HepG2 (cell line): ENCODE measurements around the gene CARD8. TPM values are rescaled to one million over a fixed set of nuclear protein-coding genes. Genes with fewer than 3 reads are reported as not detected.

Experiments used
- ATAC-seq: fragments of 200-7000 bp; cut with Tn5 transposase; 3 replicates; pipeline ENCODE4 v1.9.1; 2020; ENCODE audit warnings: mild to moderate bottlenecking, moderate library complexity
- BruUV-seq: library from RNA; stranded (reverse); fragments of 400-500 nt; replicated peaks from 2 replicates; lab custom pipeline; 2021; lab: Mats Ljungman, UMichigan
- CTCF ChIA-PET: fragments of 300-600 bp; formaldehyde crosslinking; extraction: SDS; loops from one replicate; lab custom pipeline; 2021; ENCODE audit warnings: low total read pairs, inconsistent platforms, low intra/inter-chr PET ratio; lab: Yijun Ruan, JAX
- POLR2A ChIA-PET: fragments of 350-600 bp; sonication (Branson Sonifier 250); formaldehyde crosslinking; loops from one replicate; lab custom pipeline; 2020; ENCODE audit warnings: antibody characterized with exemption, inconsistent platforms; lab: Yijun Ruan, JAX
- DNase-seq: peaks from one replicate; pipeline ENCODE4 v3.0.0-alpha.2; 2015; ENCODE audit warnings: low spot score
- FAIRE-seq: peaks from 3 replicates; lab custom pipeline; 2011; peaks lifted over from hg19 to GRCh38; lab: Jason Lieb, UNC
- H2AFZ ChIP-seq: one replicate; pipeline ENCODE4 v1.6.1; 2011; ENCODE audit warnings: low read length, inconsistent platforms
- H3K27ac ChIP-seq: fragments of 300-600 bp; 3 replicates; pipeline ENCODE4 v1.8.0; 2011; ENCODE audit warnings: mixed run types, mild to moderate bottlenecking, mixed read lengths, low read length, inconsistent platforms; ENCODE audit not compliant: insufficient read depth; ENCODE audit errors: extremely low read length
- H3K27me3 ChIP-seq, 2 experiments: fragments of 200-600 bp in 1 of 2; 2 replicates in 1 of 2; 3 replicates in 1 of 2; pipeline versions ENCODE4 v1.6.0 to v1.8.0; 2011; ENCODE audit warnings: low read length in 2 of 2, mild to moderate bottlenecking in 2 of 2, moderate library complexity in 2 of 2, inconsistent platforms in 1 of 2; ENCODE audit not compliant: insufficient read depth in 2 of 2, control insufficient read depth in 1 of 2
- H3K36me3 ChIP-seq, 2 experiments: fragments of 200-600 bp in 1 of 2; replicated peaks in 1 of 2; 2 replicates in 1 of 2; 3 replicates in 1 of 2; pipeline versions ENCODE4 v1.5.1 to v1.8.0; 2011; ENCODE audit warnings: low read length in 2 of 2, inconsistent platforms in 1 of 2; ENCODE audit not compliant: insufficient read depth in 2 of 2, control insufficient read depth in 1 of 2
- H3K4me1 ChIP-seq: 2 replicates; pipeline ENCODE4 v1.5.1; 2012; ENCODE audit warnings: low read length, inconsistent platforms; ENCODE audit not compliant: insufficient read depth
- H3K4me2 ChIP-seq: 2 replicates; pipeline ENCODE4 v1.6.0; 2011; ENCODE audit warnings: low read depth, low read length, inconsistent platforms
- H3K4me3 ChIP-seq, 3 experiments: fragments of 200-600 bp in 1 of 3; sonication (generic), shearing (Covaris generic) in 1 of 3; replicated peaks in 1 of 3; 2 replicates each; pipeline ENCODE4 v1.5.1; 2011 to 2016; ENCODE audit warnings: low read length in 3 of 3, inconsistent platforms in 2 of 3, low read depth in 2 of 3, mild to moderate bottlenecking in 2 of 3, control low read depth in 1 of 3, mixed read lengths in 1 of 3; ENCODE audit not compliant: insufficient read depth in 1 of 3
- H3K79me2 ChIP-seq: one replicate; pipeline ENCODE4 v1.6.1; 2011; ENCODE audit warnings: low read length, inconsistent platforms; ENCODE audit not compliant: insufficient read depth
- H3K9ac ChIP-seq: 2 replicates; pipeline ENCODE4 v1.6.0; 2011; ENCODE audit warnings: mild to moderate bottlenecking, low read depth, low read length, inconsistent platforms; ENCODE audit not compliant: insufficient read depth
- H3K9me3 ChIP-seq: 2 replicates; pipeline ENCODE4 v1.5.1; 2012; ENCODE audit warnings: mild to moderate bottlenecking, low read length
- H4K20me1 ChIP-seq: 2 replicates; pipeline ENCODE4 v1.6.0; 2011; ENCODE audit warnings: inconsistent platforms, mild to moderate bottlenecking, low read length, moderate library complexity; ENCODE audit not compliant: insufficient read depth
- ARNTL ChIP-seq: sonication (generic); formaldehyde crosslinking; IDR thresholded peaks from 2 replicates; pipeline ENCODE4 v1.4.0; 2020; ENCODE audit warnings: mild to moderate bottlenecking, missing genetic modification reagents
- FOXC1 ChIP-seq: sonication (generic); formaldehyde crosslinking; IDR thresholded peaks from 2 replicates; pipeline ENCODE4 v1.8.0; 2022; ENCODE audit warnings: mild to moderate bottlenecking, missing genetic modification reagents, borderline replicate concordance
- GZF1 ChIP-seq: sonication (generic); formaldehyde crosslinking; IDR thresholded peaks from 2 replicates; pipeline ENCODE4 v1.5.1; 2020; ENCODE audit warnings: mild to moderate bottlenecking, missing genetic modification reagents
- MLLT10 ChIP-seq: sonication (generic); formaldehyde crosslinking; IDR thresholded peaks from 2 replicates; pipeline ENCODE4 v1.4.0; 2020; ENCODE audit warnings: missing genetic modification reagents
- RARG ChIP-seq: sonication (generic); formaldehyde crosslinking; IDR thresholded peaks from 2 replicates; pipeline ENCODE4 v1.4.0; 2020; ENCODE audit warnings: low read depth, mild to moderate bottlenecking, missing genetic modification reagents
- SP5 ChIP-seq: IDR thresholded peaks from 2 replicates; pipeline ENCODE4 v1.6.1; 2016; ENCODE audit warnings: low read depth, borderline replicate concordance
- ZBTB7A ChIP-seq: sonication (generic); formaldehyde crosslinking; IDR thresholded peaks from 2 replicates; pipeline ENCODE4 v1.8.0; 2022; ENCODE audit warnings: mild to moderate bottlenecking, missing genetic modification reagents
- ZNF138 ChIP-seq: sonication (generic); formaldehyde crosslinking; IDR thresholded peaks from 2 replicates; pipeline ENCODE4 v1.5.0; 2020; ENCODE audit warnings: mild to moderate bottlenecking, low read depth, missing genetic modification reagents
- ZNF670 ChIP-seq: sonication (generic); formaldehyde crosslinking; IDR thresholded peaks from 2 replicates; pipeline ENCODE4 v1.8.0; 2022; ENCODE audit warnings: mild to moderate bottlenecking, missing genetic modification reagents, borderline replicate concordance
- ZNF75D ChIP-seq: sonication (generic); formaldehyde crosslinking; IDR thresholded peaks from 2 replicates; pipeline ENCODE4 v1.8.1; 2023; ENCODE audit warnings: missing genetic modification reagents, mild to moderate bottlenecking, borderline replicate concordance
- WGBS: methylation state at CpG from one replicate; pipeline ENCODE4 v1.1.6; 2017; ENCODE audit warnings: low lambda C conversion rate; 5-methylcytosine and 5-hydroxymethylcytosine counted together
- in situ Hi-C: cut with HindIII; loops from 2 replicates; pipeline ENCODE4 v1.10.0; 2017; ENCODE audit warnings: low pct_unique_long_range_greater_than_20kb; ENCODE audit not compliant: extremely low pct_ligation_motif_present
- intact Hi-C: fragments of 100-400 bp; cut with micrococcal nuclease; formaldehyde crosslinking; loops from one replicate; pipeline ENCODE4 v1.10.0; 2022; ENCODE audit not compliant: unreplicated experiment
- polyA plus RNA-seq, 8 experiments: library from polyadenylated mRNA; depleted of rRNA in 3 of 8; stranded (reverse) in 7 of 8; unstranded in 1 of 8; fragments of >200 nt; fragmentation: Illumina TruSeq in 4 of 8; extraction: Trizol in 4 of 8; gene quantifications; 2 replicates each; pipeline versions ENCODE4 v1.2.1 to v1.2.3, GENCODE V29; 2011 to 2016; ENCODE audit warnings: low read depth in 4 of 8, missing spikeins in 1 of 8, mixed read lengths in 1 of 8; ENCODE audit not compliant: insufficient read depth in 1 of 8
- total RNA-seq, 5 experiments: library from RNA; depleted of rRNA; stranded (reverse); fragments of >200 nt; fragmentation: Illumina TruSeq; extraction: Trizol; gene quantifications; 2 replicates each; pipeline ENCODE4 v1.2.3, GENCODE V29; 2016; ENCODE audit warnings: low read depth in 1 of 5
- TF ChIP-seq, protein P1 (sequence below): sonication (generic); formaldehyde crosslinking; IDR thresholded peaks from 2 replicates; pipeline ENCODE4 v1.4.0; 2020; ENCODE audit warnings: mild to moderate bottlenecking, missing genetic modification reagents, borderline replicate concordance
- TF ChIP-seq, protein P2 (sequence below): fragments of 450-650 bp; IDR thresholded peaks from 2 replicates; pipeline ENCODE4 v1.6.1; 2017
- TF ChIP-seq, protein P3 (sequence below): IDR thresholded peaks from 2 replicates; pipeline ENCODE4 v1.6.1; 2016; ENCODE audit warnings: missing genetic modification reagents, missing compliant biosample characterization

Gene CARD8
- total and polyA plus RNA-seq, 2 of the 13 experiments (the other 11 are each of a cell fraction or from before 2014, with no cell fraction given): 15.0 to 19.2 TPM

DNA sequence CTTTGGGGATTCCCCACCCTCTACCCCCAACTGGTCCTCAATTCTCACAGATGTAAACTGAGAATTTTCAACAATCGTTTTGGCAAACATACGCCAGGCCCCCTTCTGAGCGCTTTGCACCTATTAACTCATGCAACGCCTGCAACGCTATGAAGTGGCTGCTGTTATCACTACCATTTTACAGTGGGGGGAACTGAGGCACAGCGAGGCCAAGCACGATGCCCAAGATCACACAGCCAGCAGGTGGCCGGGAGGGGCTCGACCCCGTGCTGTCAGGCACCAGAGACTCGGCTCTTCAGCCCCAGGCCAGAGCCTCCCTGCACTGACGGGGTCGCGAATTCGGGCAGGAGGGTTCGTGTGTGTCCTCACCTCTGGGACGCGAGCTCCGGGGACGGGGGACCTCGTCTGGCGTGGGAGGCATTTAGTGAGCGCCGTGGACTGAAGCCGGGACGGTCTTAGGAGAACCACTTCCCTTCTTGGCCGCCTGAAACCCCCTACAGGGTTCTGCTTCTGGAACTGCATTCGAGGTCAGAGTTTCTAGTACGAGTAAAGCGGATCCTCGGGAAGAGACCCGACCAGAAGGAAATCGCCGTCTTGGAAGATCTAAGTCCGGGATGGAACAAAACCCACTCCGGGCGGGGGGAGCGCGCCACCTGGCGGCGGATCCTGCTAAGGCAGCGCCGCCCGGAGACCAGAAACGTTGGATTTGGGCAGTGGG, 35.2 kb upstream of the CARD8 start (continued):
- no peak for TF ChIP-seq ZNF670 (CRISPR knock-in tag)
- TF ChIP-seq RARG (CRISPR knock-in tag): no peak
- TF ChIP-seq, protein P1, sequence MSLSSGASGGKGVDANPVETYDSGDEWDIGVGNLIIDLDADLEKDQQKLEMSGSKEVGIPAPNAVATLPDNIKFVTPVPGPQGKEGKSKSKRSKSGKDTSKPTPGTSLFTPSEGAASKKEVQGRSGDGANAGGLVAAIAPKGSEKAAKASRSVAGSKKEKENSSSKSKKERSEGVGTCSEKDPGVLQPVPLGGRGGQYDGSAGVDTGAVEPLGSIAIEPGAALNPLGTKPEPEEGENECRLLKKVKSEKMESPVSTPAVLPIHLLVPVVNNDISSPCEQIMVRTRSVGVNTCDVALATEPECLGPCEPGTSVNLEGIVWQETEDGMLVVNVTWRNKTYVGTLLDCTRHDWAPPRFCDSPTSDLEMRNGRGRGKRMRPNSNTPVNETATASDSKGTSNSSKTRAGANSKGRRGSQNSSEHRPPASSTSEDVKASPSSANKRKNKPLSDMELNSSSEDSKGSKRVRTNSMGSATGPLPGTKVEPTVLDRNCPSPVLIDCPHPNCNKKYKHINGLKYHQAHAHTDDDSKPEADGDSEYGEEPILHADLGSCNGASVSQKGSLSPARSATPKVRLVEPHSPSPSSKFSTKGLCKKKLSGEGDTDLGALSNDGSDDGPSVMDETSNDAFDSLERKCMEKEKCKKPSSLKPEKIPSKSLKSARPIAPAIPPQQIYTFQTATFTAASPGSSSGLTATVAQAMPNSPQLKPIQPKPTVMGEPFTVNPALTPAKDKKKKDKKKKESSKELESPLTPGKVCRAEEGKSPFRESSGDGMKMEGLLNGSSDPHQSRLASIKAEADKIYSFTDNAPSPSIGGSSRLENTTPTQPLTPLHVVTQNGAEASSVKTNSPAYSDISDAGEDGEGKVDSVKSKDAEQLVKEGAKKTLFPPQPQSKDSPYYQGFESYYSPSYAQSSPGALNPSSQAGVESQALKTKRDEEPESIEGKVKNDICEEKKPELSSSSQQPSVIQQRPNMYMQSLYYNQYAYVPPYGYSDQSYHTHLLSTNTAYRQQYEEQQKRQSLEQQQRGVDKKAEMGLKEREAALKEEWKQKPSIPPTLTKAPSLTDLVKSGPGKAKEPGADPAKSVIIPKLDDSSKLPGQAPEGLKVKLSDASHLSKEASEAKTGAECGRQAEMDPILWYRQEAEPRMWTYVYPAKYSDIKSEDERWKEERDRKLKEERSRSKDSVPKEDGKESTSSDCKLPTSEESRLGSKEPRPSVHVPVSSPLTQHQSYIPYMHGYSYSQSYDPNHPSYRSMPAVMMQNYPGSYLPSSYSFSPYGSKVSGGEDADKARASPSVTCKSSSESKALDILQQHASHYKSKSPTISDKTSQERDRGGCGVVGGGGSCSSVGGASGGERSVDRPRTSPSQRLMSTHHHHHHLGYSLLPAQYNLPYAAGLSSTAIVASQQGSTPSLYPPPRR (CRISPR knock-in tag): no peak
- no peak for TF ChIP-seq ARNTL (CRISPR knock-in tag)

DNA sequence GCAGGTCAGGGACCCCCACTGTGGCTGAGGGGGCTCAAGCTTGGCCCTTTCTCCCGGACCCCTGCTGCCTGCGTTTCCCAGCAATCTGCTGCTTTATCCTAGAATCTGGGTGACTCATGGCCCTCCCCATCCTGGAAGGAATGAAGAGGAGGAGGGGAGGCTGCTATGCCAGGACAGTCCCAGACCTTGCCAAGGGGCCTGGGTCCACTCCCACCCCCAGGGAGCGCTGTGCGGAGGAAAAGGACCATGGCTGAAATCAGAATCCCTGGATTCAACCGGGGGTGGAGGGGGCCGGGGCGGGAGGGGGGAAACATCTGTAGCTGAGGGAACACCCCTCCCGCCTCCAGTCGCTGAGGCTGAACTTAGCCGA, 34.7 kb upstream of the CARD8 start:
- peaks cover 14% of the 10 kb centered on the region for H3K4me1 ChIP-seq
- H3K9me3 ChIP-seq: no peaks in the 10 kb centered on the region
- ChIA-PET CTCF (interaction anchor here (1.7 to 2.7 kb wide), 2 partner anchors 19 to 23 kb away, joined by 10 to 36 read pairs; no protein-coding TSS in a partner anchor), POLR2A (interaction anchor here (0.6 kb wide), 2 partner anchors 15 to 19 kb away, joined by 3 read pairs; no protein-coding TSS in a partner anchor)
- DNase-seq (no peak), FAIRE-seq (no peak), ATAC-seq (peak; percentile 61)
- no peak overlapping the region for H3K4me2 ChIP-seq
- TF ChIP-seq ZNF75D (CRISPR knock-in tag) (no peak), MLLT10 (CRISPR knock-in tag) (no peak), ZBTB7A (CRISPR knock-in tag) (no peak), SP5 (CRISPR knock-in tag) (no peak), ZNF138 (CRISPR knock-in tag) (no peak), FOXC1 (CRISPR knock-in tag) (no peak), GZF1 (no peak)
- TF ChIP-seq, protein P2, sequence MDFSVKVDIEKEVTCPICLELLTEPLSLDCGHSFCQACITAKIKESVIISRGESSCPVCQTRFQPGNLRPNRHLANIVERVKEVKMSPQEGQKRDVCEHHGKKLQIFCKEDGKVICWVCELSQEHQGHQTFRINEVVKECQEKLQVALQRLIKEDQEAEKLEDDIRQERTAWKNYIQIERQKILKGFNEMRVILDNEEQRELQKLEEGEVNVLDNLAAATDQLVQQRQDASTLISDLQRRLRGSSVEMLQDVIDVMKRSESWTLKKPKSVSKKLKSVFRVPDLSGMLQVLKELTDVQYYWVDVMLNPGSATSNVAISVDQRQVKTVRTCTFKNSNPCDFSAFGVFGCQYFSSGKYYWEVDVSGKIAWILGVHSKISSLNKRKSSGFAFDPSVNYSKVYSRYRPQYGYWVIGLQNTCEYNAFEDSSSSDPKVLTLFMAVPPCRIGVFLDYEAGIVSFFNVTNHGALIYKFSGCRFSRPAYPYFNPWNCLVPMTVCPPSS: no peak
- TF ChIP-seq, protein P3, sequence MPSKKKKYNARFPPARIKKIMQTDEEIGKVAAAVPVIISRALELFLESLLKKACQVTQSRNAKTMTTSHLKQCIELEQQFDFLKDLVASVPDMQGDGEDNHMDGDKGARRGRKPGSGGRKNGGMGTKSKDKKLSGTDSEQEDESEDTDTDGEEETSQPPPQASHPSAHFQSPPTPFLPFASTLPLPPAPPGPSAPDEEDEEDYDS (CRISPR knock-in tag): no peak
- BruUV-seq: no TSS peak
- H4K20me1 ChIP-seq: no peaks in the 10 kb centered on the region
- H3K4me3 ChIP-seq: no peak overlapping the region
- no peaks in the 10 kb centered on the region for H3K79me2 ChIP-seq
- H2AFZ ChIP-seq: no peak overlapping the region
- H3K27ac ChIP-seq: no peak overlapping the region
- intact Hi-C loops (no loop called here), in situ Hi-C loops (no loop called here)
- no peak overlapping the region for H3K9ac ChIP-seq
- 80% methylated on average over 10 of the region's 10 CpGs for WGBS
- peaks cover 0 to 11% of the 10 kb centered on the region in 2 experiments; a peak in 1 of 5 replicates for H3K36me3 ChIP-seq
- H3K27me3 ChIP-seq: no peaks in the 10 kb centered on the region
